Neural progenitor cell (in vitro differentiated cells): ENCODE measurements around the gene MINDY3. TPM values are rescaled to one million over a fixed set of nuclear protein-coding genes. Genes with fewer than 3 reads are reported as not detected.

Source experiments
- DNase-seq: peaks from one replicate; pipeline ENCODE4 v3.0.0-alpha.2; 2016; ENCODE audit warnings: low spot score
- H2AFZ ChIP-seq: fragments of 200-600 bp; sonication (generic); replicated peaks from 2 replicates; pipeline ENCODE4 v1.6.1; 2016; ENCODE audit warnings: antibody characterized with exemption
- H3F3A ChIP-seq: fragments of 200-600 bp; sonication (generic); 2 replicates; pipeline ENCODE4 v1.6.1; 2016; ENCODE audit warnings: antibody characterized with exemption, low read depth
- H3K27ac ChIP-seq: fragments of 200-600 bp; sonication (generic); 2 replicates; pipeline ENCODE4 v1.5.1; 2016; ENCODE audit warnings: mild to moderate bottlenecking
- H3K27me3 ChIP-seq: fragments of 200-600 bp; sonication (generic); 2 replicates; pipeline ENCODE4 v1.6.1; 2016; ENCODE audit warnings: mild to moderate bottlenecking, moderate library complexity
- H3K36me3 ChIP-seq: fragments of 200-600 bp; sonication (generic); 2 replicates; pipeline ENCODE4 v1.5.1; 2016
- H3K4me1 ChIP-seq: fragments of 200-600 bp; sonication (generic); 2 replicates; pipeline ENCODE4 v1.6.1; 2016; ENCODE audit warnings: mixed run types
- H3K4me2 ChIP-seq: fragments of 200-600 bp; sonication (generic); 2 replicates; pipeline ENCODE4 v1.6.1; 2016
- H3K4me3 ChIP-seq: fragments of 200-600 bp; sonication (generic); 2 replicates; pipeline ENCODE4 v1.5.1; 2016
- H3K79me2 ChIP-seq: fragments of 200-600 bp; sonication (generic); 2 replicates; pipeline ENCODE4 v1.6.1; 2016; ENCODE audit warnings: low read depth
- H3K9ac ChIP-seq: fragments of 200-600 bp; sonication (generic); 2 replicates; pipeline ENCODE4 v1.6.1; 2016
- H3K9me3 ChIP-seq: fragments of 200-600 bp; sonication (generic); 2 replicates; pipeline ENCODE4 v1.5.1; 2016; ENCODE audit warnings: low read depth
- H4K20me1 ChIP-seq: fragments of 200-600 bp; sonication (generic); 2 replicates; pipeline ENCODE4 v1.6.1; 2016; ENCODE audit warnings: low read depth
- H3K27ac Mint-ChIP-seq: 3 replicates; pipeline ENCODE4 v1.8.0; 2021; ENCODE audit warnings: mixed read lengths
- H3K27me3 Mint-ChIP-seq: 2 replicates; pipeline ENCODE4 v1.8.0; 2022; ENCODE audit warnings: low read depth, mild to moderate bottlenecking, inconsistent platforms, moderate library complexity, mixed read lengths; ENCODE audit not compliant: insufficient read depth
- H3K36me3 Mint-ChIP-seq: 3 replicates; pipeline ENCODE4 v1.8.0; 2021; ENCODE audit warnings: mixed read lengths
- H3K4me1 Mint-ChIP-seq: 3 replicates; pipeline ENCODE4 v1.8.0; 2021; ENCODE audit warnings: mixed read lengths
- H3K4me3 Mint-ChIP-seq: 3 replicates; pipeline ENCODE4 v1.8.0; 2021; ENCODE audit warnings: mild to moderate bottlenecking, moderate library complexity, mixed read lengths
- H3K9me3 Mint-ChIP-seq: 3 replicates; pipeline ENCODE4 v1.8.0; 2020; ENCODE audit warnings: mixed read lengths
- EZH2 ChIP-seq: fragments of 200-600 bp; sonication (generic); IDR thresholded peaks from 2 replicates; pipeline ENCODE4 v1.6.1; 2017; ENCODE audit warnings: antibody characterized with exemption, mild to moderate bottlenecking, moderate library complexity
- EZH2phosphoT487 ChIP-seq: fragments of 200-600 bp; sonication (generic); IDR thresholded peaks from 2 replicates; pipeline ENCODE4 v1.6.1; 2017; ENCODE audit warnings: antibody characterized with exemption
- total RNA-seq: library from RNA; depleted of rRNA; stranded (reverse); fragments of >200 nt; gene quantifications from 2 replicates; pipeline ENCODE4 v1.2.3, GENCODE V29; 2015; ENCODE audit warnings: low replicate concordance
- TF ChIP-seq, protein P1 (sequence below): fragments of 200-600 bp; sonication (generic); IDR thresholded peaks from 2 replicates; pipeline ENCODE4 v1.5.1; 2017; ENCODE audit warnings: antibody characterized with exemption, mild to moderate bottlenecking

Gene MINDY3
- total RNA-seq, 1 donor from 2014 or later: 28.2 TPM

DNA sequence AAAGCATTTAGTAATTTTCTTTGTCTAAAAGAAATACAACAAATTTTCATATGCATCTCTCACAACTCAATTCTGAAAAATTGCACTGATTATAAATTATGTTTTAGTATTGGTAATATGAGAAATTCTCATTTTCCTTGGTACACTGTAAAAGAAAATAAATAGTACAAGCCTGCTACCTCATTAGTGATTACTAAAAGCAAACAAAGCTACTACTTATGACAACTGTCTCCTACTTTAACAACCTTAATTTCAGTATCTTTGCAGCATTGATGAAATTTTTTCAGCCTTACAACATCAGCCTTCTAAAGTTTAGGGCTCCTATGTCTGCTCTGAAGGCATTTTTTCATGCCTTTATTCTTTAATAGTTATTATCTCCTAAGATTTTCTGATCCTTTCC lies 65.7 kb downstream of the MINDY3 start:
- Histone ChIP-seq H3K9ac (no peak overlapping the region), H3K4me1 (no peaks in the 10 kb centered on the region), H3K79me2 (no peaks in the 10 kb centered on the region), H3K4me2 (no peak overlapping the region), H3K27me3 (no peaks in the 10 kb centered on the region), H4K20me1 (no peaks in the 10 kb centered on the region), H3K4me3 (no peak overlapping the region), H3K9me3 (no peaks in the 10 kb centered on the region), H3K36me3 (no peaks in the 10 kb centered on the region), H3F3A (no peaks in the 10 kb centered on the region), H3K27ac (no peak overlapping the region), H2AFZ (no peak overlapping the region)
- H3K36me3 Mint-ChIP-seq: peaks cover 3% of the 10 kb centered on the region
- H3K9me3 Mint-ChIP-seq: no peaks in the 10 kb centered on the region
- no peak for TF ChIP-seq EZH2phosphoT487
- TF ChIP-seq EZH2: no peak
- TF ChIP-seq, protein P1, sequence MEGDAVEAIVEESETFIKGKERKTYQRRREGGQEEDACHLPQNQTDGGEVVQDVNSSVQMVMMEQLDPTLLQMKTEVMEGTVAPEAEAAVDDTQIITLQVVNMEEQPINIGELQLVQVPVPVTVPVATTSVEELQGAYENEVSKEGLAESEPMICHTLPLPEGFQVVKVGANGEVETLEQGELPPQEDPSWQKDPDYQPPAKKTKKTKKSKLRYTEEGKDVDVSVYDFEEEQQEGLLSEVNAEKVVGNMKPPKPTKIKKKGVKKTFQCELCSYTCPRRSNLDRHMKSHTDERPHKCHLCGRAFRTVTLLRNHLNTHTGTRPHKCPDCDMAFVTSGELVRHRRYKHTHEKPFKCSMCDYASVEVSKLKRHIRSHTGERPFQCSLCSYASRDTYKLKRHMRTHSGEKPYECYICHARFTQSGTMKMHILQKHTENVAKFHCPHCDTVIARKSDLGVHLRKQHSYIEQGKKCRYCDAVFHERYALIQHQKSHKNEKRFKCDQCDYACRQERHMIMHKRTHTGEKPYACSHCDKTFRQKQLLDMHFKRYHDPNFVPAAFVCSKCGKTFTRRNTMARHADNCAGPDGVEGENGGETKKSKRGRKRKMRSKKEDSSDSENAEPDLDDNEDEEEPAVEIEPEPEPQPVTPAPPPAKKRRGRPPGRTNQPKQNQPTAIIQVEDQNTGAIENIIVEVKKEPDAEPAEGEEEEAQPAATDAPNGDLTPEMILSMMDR: no peak
- H3K4me1 Mint-ChIP-seq: no peaks in the 10 kb centered on the region
- H3K27ac Mint-ChIP-seq: no peak overlapping the region
- no peaks in the 10 kb centered on the region for H3K27me3 Mint-ChIP-seq
- no peak overlapping the region for H3K4me3 Mint-ChIP-seq
- no peak for DNase-seq

DNA sequence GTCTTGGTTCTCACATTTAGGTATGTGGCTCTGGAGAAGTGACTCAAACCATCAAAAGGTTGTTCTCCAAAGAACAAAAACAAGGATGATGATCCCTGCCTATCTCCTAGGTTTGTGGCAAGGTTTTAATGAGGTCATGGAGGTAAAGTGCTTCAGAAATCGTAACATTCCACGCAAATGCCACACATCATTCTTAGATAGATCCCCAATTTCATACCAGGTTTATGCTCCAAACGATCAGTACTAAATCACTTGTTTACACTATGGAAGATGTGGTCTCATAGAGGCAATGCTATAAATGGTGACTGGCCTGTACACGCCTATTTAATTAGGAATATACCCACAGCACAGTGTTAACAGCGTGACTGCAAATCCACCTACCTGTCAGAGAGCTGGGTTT lies 66.6 kb downstream of the MINDY3 start:
- H3K27me3 Mint-ChIP-seq: no peaks in the 10 kb centered on the region
- H3K4me1 Mint-ChIP-seq: no peaks in the 10 kb centered on the region
- H3K27ac ChIP-seq: no peak overlapping the region
- H3F3A ChIP-seq: no peaks in the 10 kb centered on the region
- no peaks in the 10 kb centered on the region for H3K36me3 ChIP-seq
- no peak overlapping the region for H3K4me3 ChIP-seq
- H3K79me2 ChIP-seq: no peaks in the 10 kb centered on the region
- DNase-seq: no peak
- no peaks in the 10 kb centered on the region for H3K4me1 ChIP-seq
- no peak overlapping the region for H3K9ac ChIP-seq
- TF ChIP-seq EZH2phosphoT487 (no peak), EZH2 (no peak)
- TF ChIP-seq, protein P1: no peak
- no peak overlapping the region for H3K27ac Mint-ChIP-seq
- H3K9me3 Mint-ChIP-seq: no peaks in the 10 kb centered on the region
- H3K36me3 Mint-ChIP-seq: peaks cover 6% of the 10 kb centered on the region
- H3K4me3 Mint-ChIP-seq: no peak overlapping the region
- H4K20me1 ChIP-seq: no peaks in the 10 kb centered on the region
- H2AFZ ChIP-seq: no peak overlapping the region
- H3K4me2 ChIP-seq: no peak overlapping the region
- no peaks in the 10 kb centered on the region for H3K27me3 ChIP-seq
- H3K9me3 ChIP-seq: no peaks in the 10 kb centered on the region

DNA sequence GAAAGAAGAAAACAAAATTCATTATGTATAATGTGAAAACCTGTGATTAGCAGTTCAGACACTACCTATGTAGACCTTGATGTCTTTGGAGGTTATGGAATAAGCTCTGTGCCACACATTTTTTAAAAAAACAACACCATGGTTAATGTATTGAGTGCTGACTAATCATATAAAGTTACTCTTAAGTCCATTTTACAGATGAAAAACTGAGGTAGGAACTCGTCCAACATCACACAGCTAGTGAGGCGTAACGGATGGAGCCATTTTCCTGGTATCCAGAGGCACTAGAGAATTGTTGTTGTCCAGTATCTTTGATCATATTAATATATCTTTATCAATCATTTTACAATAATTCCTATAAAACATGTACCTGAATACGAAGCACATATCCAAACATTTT lies 67.5 kb downstream of the MINDY3 start:
- H3K9ac ChIP-seq: no peak overlapping the region
- no peak for DNase-seq
- no peaks in the 10 kb centered on the region for H3K79me2 ChIP-seq
- no peak overlapping the region for H2AFZ ChIP-seq
- no peaks in the 10 kb centered on the region for H4K20me1 ChIP-seq
- Mint-ChIP-seq H3K36me3 (peaks cover 6% of the 10 kb centered on the region), H3K27ac (no peak overlapping the region), H3K4me1 (no peaks in the 10 kb centered on the region), H3K27me3 (no peaks in the 10 kb centered on the region), H3K4me3 (no peak overlapping the region), H3K9me3 (no peaks in the 10 kb centered on the region)
- no peaks in the 10 kb centered on the region for H3K4me1 ChIP-seq
- H3K27me3 ChIP-seq: no peaks in the 10 kb centered on the region
- no peak overlapping the region for H3K4me2 ChIP-seq
- TF ChIP-seq EZH2phosphoT487 (no peak), EZH2 (no peak)
- TF ChIP-seq, protein P1: no peak
- H3F3A ChIP-seq: no peaks in the 10 kb centered on the region
- H3K9me3 ChIP-seq: no peaks in the 10 kb centered on the region
- no peaks in the 10 kb centered on the region for H3K36me3 ChIP-seq
- H3K4me3 ChIP-seq: no peak overlapping the region
- no peak overlapping the region for H3K27ac ChIP-seq
